Activated CD4-positive, alpha-beta memory T cell treated with anti-CD3 and anti-CD28 coated beads for 36 hours (primary cell): ENCODE measurements around the gene CNNM1. TPM values are rescaled to one million over a fixed set of nuclear protein-coding genes. Genes with fewer than 3 reads are reported as not detected.

Source experiments
- CTCF ChIA-PET: fragments of 350-600 bp; sonication (Branson Sonifier 250); formaldehyde crosslinking; loops from one replicate; lab custom pipeline; 2021; ENCODE audit warnings: antibody characterized with exemption, inconsistent platforms; lab: Charles Lee
- POLR2A ChIA-PET: fragments of 350-600 bp; sonication (Branson Sonifier 250); formaldehyde crosslinking; loops from one replicate; lab custom pipeline; 2021; ENCODE audit warnings: antibody characterized with exemption; lab: Charles Lee
- DNase-seq: peaks from one replicate; pipeline ENCODE4 v3.0.0-alpha.2; 2020
- H3K27ac Mint-ChIP-seq: one replicate; pipeline ENCODE4 v1.8.0; 2021; ENCODE audit warnings: mixed read lengths
- H3K27me3 Mint-ChIP-seq: one replicate; pipeline ENCODE4 v1.8.0; 2021; ENCODE audit warnings: mixed read lengths
- H3K36me3 Mint-ChIP-seq: one replicate; pipeline ENCODE4 v1.8.0; 2021; ENCODE audit warnings: mixed read lengths
- H3K4me1 Mint-ChIP-seq: one replicate; pipeline ENCODE4 v1.8.0; 2021; ENCODE audit warnings: low read depth, mixed read lengths
- H3K4me3 Mint-ChIP-seq: one replicate; pipeline ENCODE4 v1.8.0; 2021; ENCODE audit warnings: mild to moderate bottlenecking, mixed read lengths
- H3K9me3 Mint-ChIP-seq: one replicate; pipeline ENCODE4 v1.8.0; 2021; ENCODE audit warnings: mixed read lengths
- intact Hi-C: fragments of 100-400 bp; cut with micrococcal nuclease; formaldehyde crosslinking; loops from one replicate; pipeline ENCODE4 v1.15.1; 2023
- total RNA-seq, 2 experiments: library from RNA; stranded (reverse); gene quantifications; one replicate each; pipeline ENCODE4 v1.2.3, GENCODE V29; 2021

CNNM1 gene
- total RNA-seq, 2 experiments from 2014 or later = 0.41 to 0.43 TPM

GRCh38 chr10:99339077-99339476 lies 9.9 kb downstream of the CNNM1 start:
- no peak overlapping the region for H3K4me3 Mint-ChIP-seq
- H3K9me3 Mint-ChIP-seq = no peaks in the 10 kb centered on the region
- no peaks in the 10 kb centered on the region for H3K4me1 Mint-ChIP-seq
- peaks cover 6% of the 10 kb centered on the region for H3K27me3 Mint-ChIP-seq
- ChIA-PET POLR2A (no interaction called here), CTCF (no interaction called here)
- H3K36me3 Mint-ChIP-seq = no peaks in the 10 kb centered on the region
- intact Hi-C loops = no loop called here
- no peak for DNase-seq
- H3K27ac Mint-ChIP-seq = no peak overlapping the region

- Mint-ChIP-seq H3K36me3 (no peaks in the 10 kb centered on the region), H3K9me3 (no peaks in the 10 kb centered on the region), H3K27ac (no peak overlapping the region), H3K4me3 (no peak overlapping the region), H3K27me3 (peaks cover 6% of the 10 kb centered on the region), H3K4me1 (no peaks in the 10 kb centered on the region)
- ChIA-PET CTCF (no interaction called here), POLR2A (no interaction called here)
- intact Hi-C loops = no loop called here
- no peak for DNase-seq
Observed at GRCh38 chr10:99339563-99340047, 10.4 kb downstream of the CNNM1 start.

GRCh38 chr10:99340650-99341049 lies 11.5 kb downstream of the CNNM1 start:
- Mint-ChIP-seq H3K27me3 (peaks cover 6% of the 10 kb centered on the region), H3K36me3 (no peaks in the 10 kb centered on the region), H3K27ac (no peak overlapping the region), H3K9me3 (no peaks in the 10 kb centered on the region), H3K4me1 (no peaks in the 10 kb centered on the region), H3K4me3 (no peak overlapping the region)
- ChIA-PET POLR2A (no interaction called here), CTCF (no interaction called here)
- intact Hi-C loops = no loop called here
- DNase-seq = no peak

GRCh38 chr10:99341248-99341647 lies 12.1 kb downstream of the CNNM1 start:
- no peaks in the 10 kb centered on the region for H3K9me3 Mint-ChIP-seq
- peaks cover 6% of the 10 kb centered on the region for H3K27me3 Mint-ChIP-seq
- H3K27ac Mint-ChIP-seq = no peak overlapping the region
- H3K36me3 Mint-ChIP-seq = no peaks in the 10 kb centered on the region
- ChIA-PET POLR2A (no interaction called here), CTCF (no interaction called here)
- DNase-seq = no peak
- no peaks in the 10 kb centered on the region for H3K4me1 Mint-ChIP-seq
- intact Hi-C loops = no loop called here
- no peak overlapping the region for H3K4me3 Mint-ChIP-seq

GRCh38 chr10:99341860-99342490 lies 12.8 kb downstream of the CNNM1 start:
- no peak for DNase-seq
- no peaks in the 10 kb centered on the region for H3K9me3 Mint-ChIP-seq
- CTCF ChIA-PET = interaction anchor here (0.6 kb wide), 1 partner anchor 23 kb away, joined by 4 read pairs; no protein-coding TSS in a partner anchor
- no peaks in the 10 kb centered on the region for H3K4me1 Mint-ChIP-seq
- no peak overlapping the region for H3K27ac Mint-ChIP-seq
- H3K4me3 Mint-ChIP-seq = no peak overlapping the region
- intact Hi-C loops = no loop called here
- H3K36me3 Mint-ChIP-seq = no peaks in the 10 kb centered on the region
- H3K27me3 Mint-ChIP-seq = peaks cover 6% of the 10 kb centered on the region
- POLR2A ChIA-PET = no interaction called here

- Mint-ChIP-seq H3K27ac (no peak overlapping the region), H3K9me3 (no peaks in the 10 kb centered on the region), H3K27me3 (peaks cover 6% of the 10 kb centered on the region), H3K36me3 (no peaks in the 10 kb centered on the region), H3K4me3 (no peak overlapping the region), H3K4me1 (no peaks in the 10 kb centered on the region)
- POLR2A ChIA-PET = no interaction called here
- CTCF ChIA-PET = no interaction called here
- intact Hi-C loops = no loop called here
- no peak for DNase-seq
Observed at GRCh38 chr10:99343262-99343661, 14.1 kb downstream of the CNNM1 start.

GRCh38 chr10:99344715-99345114 lies 15.6 kb downstream of the CNNM1 start:
- Mint-ChIP-seq H3K4me3 (no peak overlapping the region), H3K9me3 (no peaks in the 10 kb centered on the region), H3K27me3 (peaks cover 6% of the 10 kb centered on the region), H3K36me3 (no peaks in the 10 kb centered on the region), H3K4me1 (no peaks in the 10 kb centered on the region), H3K27ac (no peak overlapping the region)
- no peak for DNase-seq
- ChIA-PET CTCF (no interaction called here), POLR2A (no interaction called here)
- intact Hi-C loops = no loop called here

GRCh38 chr10:99345350-99345749 lies 16.2 kb downstream of the CNNM1 start:
- no peak overlapping the region for H3K27ac Mint-ChIP-seq
- ChIA-PET POLR2A (no interaction called here), CTCF (no interaction called here)
- H3K9me3 Mint-ChIP-seq = no peaks in the 10 kb centered on the region
- DNase-seq = no peak
- intact Hi-C loops = no loop called here
- H3K4me3 Mint-ChIP-seq = no peak overlapping the region
- peaks cover 6% of the 10 kb centered on the region for H3K27me3 Mint-ChIP-seq
- no peaks in the 10 kb centered on the region for H3K36me3 Mint-ChIP-seq
- H3K4me1 Mint-ChIP-seq = no peaks in the 10 kb centered on the region

GRCh38 chr10:99346247-99346646 lies 17.1 kb downstream of the CNNM1 start:
- Mint-ChIP-seq H3K36me3 (no peaks in the 10 kb centered on the region), H3K4me1 (no peaks in the 10 kb centered on the region), H3K27ac (no peak overlapping the region), H3K9me3 (no peaks in the 10 kb centered on the region), H3K27me3 (peaks cover 2% of the 10 kb centered on the region), H3K4me3 (no peak overlapping the region)
- no peak for DNase-seq
- ChIA-PET POLR2A (no interaction called here), CTCF (no interaction called here)
- intact Hi-C loops = no loop called here

GRCh38 chr10:99347672-99348071 lies 18.5 kb downstream of the CNNM1 start:
- intact Hi-C loops = no loop called here
- no peaks in the 10 kb centered on the region for H3K9me3 Mint-ChIP-seq
- POLR2A ChIA-PET = no interaction called here

GRCh38 chr10:99353182-99353581 lies 24.0 kb downstream of the CNNM1 start:
- intact Hi-C loops = no loop called here

More at GRCh38 chr10:99347672-99348071, 18.5 kb downstream of the CNNM1 start:
- no peak overlapping the region for H3K27ac Mint-ChIP-seq
- CTCF ChIA-PET = no interaction called here
- no peaks in the 10 kb centered on the region for H3K36me3 Mint-ChIP-seq
- no peak for DNase-seq
- H3K4me1 Mint-ChIP-seq = no peaks in the 10 kb centered on the region
- no peaks in the 10 kb centered on the region for H3K27me3 Mint-ChIP-seq
- H3K4me3 Mint-ChIP-seq = no peak overlapping the region

GRCh38 chr10:99357691-99358090 lies 28.5 kb downstream of the CNNM1 start:
- CTCF ChIA-PET = no interaction called here
- DNase-seq = no peak
- intact Hi-C loops = no loop called here
- no peak overlapping the region for H3K27ac Mint-ChIP-seq
- peaks cover 6% of the 10 kb centered on the region for H3K27me3 Mint-ChIP-seq
- POLR2A ChIA-PET = no interaction called here
- H3K36me3 Mint-ChIP-seq = no peaks in the 10 kb centered on the region
- no peaks in the 10 kb centered on the region for H3K4me1 Mint-ChIP-seq
- H3K9me3 Mint-ChIP-seq = no peaks in the 10 kb centered on the region
- H3K4me3 Mint-ChIP-seq = no peak overlapping the region

More at GRCh38 chr10:99353182-99353581, 24.0 kb downstream of the CNNM1 start:
- H3K4me3 Mint-ChIP-seq = no peak overlapping the region
- H3K27ac Mint-ChIP-seq = no peak overlapping the region
- no peaks in the 10 kb centered on the region for H3K9me3 Mint-ChIP-seq
- no peaks in the 10 kb centered on the region for H3K36me3 Mint-ChIP-seq
- POLR2A ChIA-PET = no interaction called here
- H3K4me1 Mint-ChIP-seq = no peaks in the 10 kb centered on the region
- CTCF ChIA-PET = no interaction called here
- peaks cover 4% of the 10 kb centered on the region for H3K27me3 Mint-ChIP-seq
- DNase-seq = no peak

- POLR2A ChIA-PET = no interaction called here
- intact Hi-C loops = no loop called here
- Mint-ChIP-seq H3K4me1 (no peaks in the 10 kb centered on the region), H3K4me3 (no peak overlapping the region), H3K27me3 (peaks cover 6% of the 10 kb centered on the region), H3K36me3 (no peaks in the 10 kb centered on the region), H3K27ac (no peak overlapping the region), H3K9me3 (no peaks in the 10 kb centered on the region)
- CTCF ChIA-PET = no interaction called here
- DNase-seq = no peak
Observed at GRCh38 chr10:99358101-99358500, 28.9 kb downstream of the CNNM1 start.
